ENCODE measurements around the gene PHLDB2.

DNA sequence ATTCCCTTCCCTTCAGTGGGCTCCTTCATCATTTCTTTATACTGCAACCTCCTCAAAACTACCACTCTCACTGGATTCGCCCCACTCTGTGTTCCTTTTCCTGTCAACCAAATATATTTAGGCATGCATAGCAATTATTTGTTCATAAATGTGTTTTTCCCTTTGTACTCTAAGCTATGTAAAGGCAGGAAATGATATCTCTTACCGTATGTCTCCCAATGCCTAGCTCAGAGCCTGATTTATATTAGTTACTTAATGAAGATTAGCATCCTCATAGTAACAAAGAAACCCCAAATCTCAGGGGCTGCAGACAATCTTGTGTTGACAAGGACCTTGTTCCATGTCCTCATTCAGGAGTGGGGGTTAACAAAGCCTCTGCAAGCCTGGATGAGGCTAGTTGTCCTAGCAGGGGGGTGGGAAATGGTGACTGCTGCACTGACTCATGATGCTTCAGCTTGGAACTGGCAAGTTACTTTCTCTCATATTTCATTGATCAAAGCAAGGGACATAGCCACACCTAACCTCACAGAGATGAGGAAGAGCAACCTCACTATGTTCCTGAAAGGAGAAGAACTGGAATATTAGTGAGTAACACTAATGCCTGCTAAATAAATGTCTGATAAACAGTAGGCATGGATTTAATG, 15.2 kb downstream of the PHLDB2 start:
- TF ChIP-seq CTCF (IDR thresholded peaks at IDR 0.05), result no peak
- TF ChIP-seq POLR2A (IDR thresholded peaks at IDR 0.05), result no peak

Measured in uterus (tissue), 2 donors.